ENCODE results near the gene SLC39A6.

DNA sequence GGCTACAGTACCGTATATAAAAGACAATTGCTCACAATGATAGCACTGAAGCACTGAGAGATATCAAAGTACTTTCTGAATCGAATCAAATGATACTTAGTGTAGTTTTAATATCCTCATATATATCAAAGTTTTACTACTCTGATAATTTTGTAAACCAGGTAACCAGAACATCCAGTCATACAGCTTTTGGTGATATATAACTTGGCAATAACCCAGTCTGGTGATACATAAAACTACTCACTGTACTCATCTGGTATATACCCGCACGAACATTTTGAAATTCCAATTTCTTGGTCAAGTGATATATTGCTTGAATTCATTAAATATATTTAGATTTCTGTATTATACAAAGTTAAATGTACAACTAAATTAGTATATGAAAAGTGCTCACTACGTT is 20.5 kb downstream of the SLC39A6 start:
- TF ChIP-seq, protein P1, sequence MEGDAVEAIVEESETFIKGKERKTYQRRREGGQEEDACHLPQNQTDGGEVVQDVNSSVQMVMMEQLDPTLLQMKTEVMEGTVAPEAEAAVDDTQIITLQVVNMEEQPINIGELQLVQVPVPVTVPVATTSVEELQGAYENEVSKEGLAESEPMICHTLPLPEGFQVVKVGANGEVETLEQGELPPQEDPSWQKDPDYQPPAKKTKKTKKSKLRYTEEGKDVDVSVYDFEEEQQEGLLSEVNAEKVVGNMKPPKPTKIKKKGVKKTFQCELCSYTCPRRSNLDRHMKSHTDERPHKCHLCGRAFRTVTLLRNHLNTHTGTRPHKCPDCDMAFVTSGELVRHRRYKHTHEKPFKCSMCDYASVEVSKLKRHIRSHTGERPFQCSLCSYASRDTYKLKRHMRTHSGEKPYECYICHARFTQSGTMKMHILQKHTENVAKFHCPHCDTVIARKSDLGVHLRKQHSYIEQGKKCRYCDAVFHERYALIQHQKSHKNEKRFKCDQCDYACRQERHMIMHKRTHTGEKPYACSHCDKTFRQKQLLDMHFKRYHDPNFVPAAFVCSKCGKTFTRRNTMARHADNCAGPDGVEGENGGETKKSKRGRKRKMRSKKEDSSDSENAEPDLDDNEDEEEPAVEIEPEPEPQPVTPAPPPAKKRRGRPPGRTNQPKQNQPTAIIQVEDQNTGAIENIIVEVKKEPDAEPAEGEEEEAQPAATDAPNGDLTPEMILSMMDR (IDR thresholded peaks at IDR 0.05), result no peak
- no peak for TF ChIP-seq POLR2A (IDR thresholded peaks at IDR 0.05)

Measured in heart left ventricle (tissue), 13 donors.